ENCODE results near the gene GP1BB.

The GP1BB gene

DNA sequence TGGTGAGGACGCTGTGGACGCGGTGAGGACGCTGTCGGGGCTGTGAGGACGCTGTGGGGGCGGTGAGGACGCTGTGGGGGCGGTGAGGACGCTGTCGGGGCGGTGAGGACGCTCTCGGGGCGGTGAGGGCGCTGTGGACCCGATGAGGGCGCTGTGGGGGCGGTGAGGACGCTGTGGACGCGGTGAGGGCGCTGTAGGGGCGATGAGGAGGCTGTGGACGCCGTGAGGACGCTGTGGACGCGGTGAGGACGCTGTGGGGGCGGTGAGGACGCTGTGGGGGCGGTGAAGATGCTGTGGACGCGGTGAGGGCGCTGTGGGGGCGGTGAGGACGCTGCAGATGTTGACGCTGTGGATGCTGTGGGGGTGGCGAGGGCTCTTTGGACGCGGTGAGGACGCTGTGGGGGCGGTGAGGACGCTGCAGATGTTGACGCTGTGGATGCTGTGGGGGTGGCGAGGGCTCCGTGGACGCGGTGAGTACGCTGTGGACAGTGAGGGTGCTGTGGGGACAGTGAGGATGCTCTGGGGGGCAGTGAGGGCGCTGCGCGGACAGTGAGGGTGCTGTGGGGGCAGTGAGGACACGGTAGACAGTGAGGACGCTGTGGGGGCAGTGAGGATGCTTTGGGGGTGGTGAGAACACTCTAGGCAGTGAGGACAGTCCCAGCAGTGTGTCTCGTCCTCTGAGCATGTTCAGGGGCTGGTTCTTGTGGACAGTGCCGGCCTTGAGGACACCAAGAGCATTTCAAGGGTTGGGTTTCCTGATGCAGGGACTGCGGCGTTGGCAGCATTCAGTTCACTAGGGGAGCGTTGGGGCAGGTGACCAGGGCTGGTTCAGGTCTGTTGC is 4.2 kb downstream of the GP1BB start:
- no peak for DNase-seq

DNA sequence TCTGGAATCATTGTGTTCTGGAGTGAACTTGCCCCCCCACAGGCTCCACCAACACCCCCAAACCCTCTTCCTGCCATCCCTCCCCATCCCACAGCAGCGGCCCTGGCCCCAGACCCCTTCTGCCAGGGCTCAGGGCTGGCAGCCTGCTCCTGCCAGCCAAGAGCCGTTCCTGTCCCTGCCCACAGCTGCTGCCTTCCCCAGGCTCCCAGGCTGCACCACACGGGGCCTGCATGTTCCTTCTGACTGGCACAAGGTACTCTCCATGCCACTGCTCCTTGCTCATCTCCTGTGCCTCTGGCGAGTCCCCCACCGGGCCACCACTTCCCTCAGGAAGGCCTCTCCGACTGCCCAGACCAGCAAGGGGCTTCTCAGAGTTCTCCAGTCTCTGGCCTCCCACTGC is 4.9 kb downstream of the GP1BB start:
- no peak for DNase-seq

DNA sequence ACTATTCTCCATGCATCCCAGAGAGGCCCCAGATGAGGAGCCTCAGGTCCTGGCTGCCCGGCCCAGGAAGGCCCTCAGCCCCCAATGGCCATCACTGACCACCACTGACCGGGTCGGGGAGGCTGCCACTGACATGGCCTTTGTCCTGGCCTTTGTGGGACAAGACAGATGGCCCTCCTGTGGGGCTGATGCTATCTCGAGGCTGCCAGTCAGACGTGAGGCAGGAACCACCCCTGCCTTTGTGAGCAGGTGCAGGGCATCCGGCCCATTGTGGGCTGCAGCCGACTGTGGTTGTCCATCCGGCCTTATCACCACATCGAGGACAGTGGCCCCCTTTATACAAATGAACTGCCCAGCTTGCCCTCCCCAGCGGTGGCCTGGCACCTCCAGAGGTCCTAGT is 5.5 kb downstream of the GP1BB start:
- no peak for DNase-seq

DNA sequence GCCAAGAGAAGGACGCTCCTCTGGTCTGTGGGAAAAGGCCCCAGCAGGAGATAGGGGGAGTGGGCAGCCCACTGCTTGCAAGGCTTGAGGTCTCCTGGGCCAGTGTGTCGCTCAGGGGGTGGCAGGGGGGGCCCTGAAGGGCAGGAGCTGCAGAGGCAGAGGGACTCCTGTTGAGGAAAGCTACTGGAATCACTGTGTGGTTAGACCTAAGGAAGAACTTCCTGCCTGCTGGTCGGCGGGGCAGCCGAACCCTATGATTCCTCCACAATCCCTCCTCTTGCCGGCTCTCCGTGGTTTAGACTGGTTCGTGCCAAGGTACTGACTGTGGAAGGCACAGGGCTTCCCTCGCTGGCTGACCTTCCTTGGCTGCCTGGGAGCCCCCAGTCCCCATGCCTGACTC is 6.2 kb downstream of the GP1BB start:
- no peak for DNase-seq

DNA sequence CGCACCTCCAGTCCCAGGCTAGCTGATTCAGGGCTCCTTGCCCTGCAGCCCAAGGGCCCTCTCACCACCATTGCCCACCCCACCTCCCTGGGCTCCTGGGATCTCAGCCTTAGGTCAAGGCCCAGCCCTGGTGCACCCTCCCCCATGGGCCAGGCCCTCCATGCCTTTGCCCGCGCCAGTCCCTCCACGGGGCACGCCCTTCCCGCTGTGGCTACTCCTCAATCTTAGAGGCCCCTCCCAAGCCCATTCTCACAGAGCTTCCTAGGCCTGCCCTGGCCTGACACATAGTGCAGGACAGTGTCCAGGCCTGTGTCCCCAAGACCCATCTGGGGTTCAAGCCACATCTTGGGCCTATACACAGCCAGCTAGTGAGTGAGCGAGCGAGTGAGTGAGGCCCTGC is 6.9 kb downstream of the GP1BB start:
- DNase-seq, result no peak

DNA sequence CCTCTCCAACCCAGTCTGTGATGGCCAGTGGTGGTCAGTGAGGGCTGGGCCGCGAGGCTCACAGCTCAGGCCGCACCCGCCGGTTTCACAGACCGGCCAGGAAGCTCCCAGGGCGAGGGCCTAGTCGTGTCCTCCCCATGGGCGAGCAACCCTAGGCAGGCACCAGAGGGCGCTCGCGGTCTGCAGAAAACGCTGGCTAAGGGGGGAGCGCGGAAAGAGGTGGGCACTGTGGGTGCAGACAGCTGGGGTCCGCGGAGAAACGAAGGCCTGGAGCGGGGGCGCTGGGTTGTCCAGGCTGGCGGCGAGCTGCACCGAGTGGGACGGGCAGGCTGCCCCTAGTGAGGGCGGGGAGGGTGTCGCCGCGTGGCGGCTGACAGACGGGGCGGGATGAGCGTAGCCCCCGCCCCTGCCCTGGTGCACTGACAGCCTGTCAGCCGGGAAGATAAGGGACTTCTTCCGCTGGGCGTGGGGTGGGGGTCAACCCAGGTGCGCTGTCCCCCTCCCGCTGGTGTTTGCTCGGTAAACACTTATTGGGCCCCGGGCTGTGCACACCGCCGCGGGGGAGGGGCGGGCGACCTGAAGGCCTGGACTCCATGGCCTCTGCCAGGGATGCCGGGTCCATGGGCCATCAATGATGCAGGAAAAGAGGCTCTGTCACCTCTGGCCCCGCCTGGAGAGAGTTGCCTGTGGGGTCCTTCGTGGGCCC is 7.5 kb downstream of the GP1BB start:
- peak; percentile 79 for DNase-seq

DNA sequence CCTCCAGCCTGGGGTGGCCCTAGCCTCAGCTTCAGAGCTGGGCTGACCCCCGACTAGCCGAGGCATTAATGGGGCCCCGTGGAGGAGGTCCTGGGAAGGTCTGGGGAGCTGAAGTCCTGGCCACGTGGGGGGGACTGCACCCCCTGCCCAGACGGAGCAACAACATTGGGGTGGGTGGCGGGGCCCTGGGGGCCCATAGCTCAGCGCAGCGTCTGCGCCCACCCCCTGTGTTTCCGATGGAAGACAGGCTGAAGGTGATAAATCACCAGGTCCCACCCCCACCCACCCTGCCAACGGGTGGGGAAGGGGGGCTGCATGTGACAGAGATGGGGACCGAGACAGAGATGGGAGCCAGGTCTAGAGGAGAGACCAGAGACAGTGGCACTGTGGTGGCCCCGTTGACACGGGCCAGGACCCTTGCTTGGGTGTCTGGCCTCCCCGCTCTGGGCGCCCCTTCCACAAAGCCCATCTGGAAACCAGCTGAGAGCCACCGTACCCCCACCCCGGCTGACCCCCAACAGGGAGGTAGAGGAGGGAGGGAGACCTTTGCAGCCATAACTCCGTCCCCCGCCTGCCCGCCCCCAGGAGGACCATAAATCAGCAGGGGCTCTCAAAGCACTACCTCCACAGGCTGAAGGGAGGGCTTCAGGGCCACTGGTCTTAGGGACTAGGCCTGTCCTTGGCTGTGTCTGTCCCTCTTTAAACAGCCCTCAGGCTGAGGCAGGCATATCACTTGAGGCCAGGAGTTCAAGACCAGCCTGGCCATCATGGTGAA is 8.2 kb downstream of the GP1BB start:
- no peak for DNase-seq

DNA sequence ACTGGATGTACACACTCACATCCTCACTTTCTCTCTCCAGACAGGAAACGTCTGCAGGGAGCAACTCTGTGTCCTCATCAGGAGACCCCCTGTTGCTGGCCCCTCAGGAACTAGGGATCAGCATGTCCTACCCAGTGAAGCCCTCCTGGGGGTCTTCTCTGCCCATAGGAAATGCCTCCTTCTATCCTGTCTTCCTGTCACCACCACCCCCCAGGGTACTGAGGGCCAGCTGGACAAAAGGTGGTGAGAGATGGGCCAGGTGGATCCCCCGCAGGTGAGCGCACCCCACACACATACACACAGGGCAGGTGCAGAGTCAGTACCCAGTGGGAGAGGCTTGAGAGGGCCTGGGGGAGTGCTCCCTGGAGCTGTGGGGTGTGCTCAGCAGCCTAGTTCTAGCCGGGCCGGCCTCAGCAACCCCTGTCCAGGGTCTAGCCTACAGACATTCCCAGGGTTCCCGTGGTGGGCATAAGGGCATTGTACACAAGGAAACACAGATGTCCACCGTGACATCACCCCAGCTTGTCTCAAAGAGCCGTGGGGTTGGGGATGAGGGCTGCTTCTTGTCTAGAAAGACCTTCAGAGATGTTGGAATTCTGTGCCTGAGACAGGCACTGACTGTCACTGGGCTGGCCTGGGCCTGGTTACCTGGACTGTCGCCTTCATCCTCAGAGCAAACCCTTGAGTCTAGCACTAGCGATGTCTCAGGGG is 9.2 kb downstream of the GP1BB start:
- DNase-seq, result no peak

DNA sequence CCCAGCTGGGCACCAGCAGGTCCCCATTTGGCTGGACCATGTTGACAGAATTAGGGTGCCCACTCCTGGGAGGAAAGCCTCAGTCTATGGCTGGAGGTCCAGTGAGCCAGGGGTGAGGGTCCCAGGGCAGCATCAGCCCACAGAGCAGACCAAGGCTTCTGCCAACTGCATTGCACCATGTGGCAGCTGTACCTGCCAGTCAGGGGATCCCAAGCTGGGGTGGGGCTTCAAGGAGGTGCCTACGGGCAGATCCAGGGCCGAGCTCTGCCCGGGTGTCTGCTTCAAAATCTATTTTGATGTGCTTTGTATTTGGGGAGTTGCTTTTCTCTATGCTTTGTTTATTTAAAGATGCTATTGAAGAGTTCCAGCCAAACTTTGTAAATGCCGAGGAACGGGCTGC is 10.4 kb downstream of the GP1BB start:
- no peak for DNase-seq

DNA sequence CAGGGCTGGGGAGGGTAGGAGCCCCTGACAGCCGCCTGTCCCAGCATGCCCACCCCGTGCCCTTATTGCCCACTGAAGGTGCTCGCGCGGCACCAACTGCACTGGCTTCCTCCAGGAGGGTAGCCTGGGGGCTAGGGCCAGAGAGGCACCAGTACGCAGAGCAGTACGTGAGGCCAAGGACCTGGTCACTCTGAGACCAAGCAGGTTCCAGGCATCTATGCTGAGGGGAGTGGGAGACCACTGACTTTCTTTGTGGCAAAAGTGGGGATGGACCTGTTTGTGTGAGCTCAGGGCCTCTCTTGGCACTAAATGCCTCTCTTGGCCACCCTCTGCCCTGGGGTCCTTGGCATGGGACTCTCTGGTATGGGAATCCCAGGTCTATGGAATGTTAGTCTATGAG is 10.8 kb downstream of the GP1BB start:
- no peak for DNase-seq

DNA sequence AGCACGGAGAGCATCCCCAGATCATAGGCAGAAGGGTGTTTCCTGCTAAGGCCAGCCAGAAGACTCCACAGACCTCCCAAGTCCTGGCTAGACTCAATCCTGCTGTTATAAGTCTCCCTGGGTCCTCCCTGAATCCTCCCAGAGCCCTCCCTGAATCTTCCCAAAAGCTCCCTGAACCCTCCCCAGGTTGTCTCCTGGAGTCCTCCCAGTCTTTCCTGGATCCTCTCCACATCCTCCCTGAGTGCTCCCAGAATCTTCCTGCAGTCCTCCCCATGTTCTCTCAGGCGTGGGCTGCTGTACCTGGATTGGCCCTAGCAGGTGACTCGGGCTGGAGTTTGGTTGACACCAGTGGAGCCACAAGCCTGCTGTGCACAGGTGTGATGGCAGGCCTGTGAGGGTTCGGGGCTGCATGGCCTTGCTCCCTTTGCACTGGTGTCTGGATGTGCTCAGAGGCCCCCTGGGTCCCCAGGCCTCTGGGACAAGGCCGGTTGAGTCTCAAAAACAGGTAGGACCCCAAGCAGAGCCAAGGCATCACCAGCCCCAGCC is 11.6 kb downstream of the GP1BB start:
- DNase-seq, result no peak

DNA sequence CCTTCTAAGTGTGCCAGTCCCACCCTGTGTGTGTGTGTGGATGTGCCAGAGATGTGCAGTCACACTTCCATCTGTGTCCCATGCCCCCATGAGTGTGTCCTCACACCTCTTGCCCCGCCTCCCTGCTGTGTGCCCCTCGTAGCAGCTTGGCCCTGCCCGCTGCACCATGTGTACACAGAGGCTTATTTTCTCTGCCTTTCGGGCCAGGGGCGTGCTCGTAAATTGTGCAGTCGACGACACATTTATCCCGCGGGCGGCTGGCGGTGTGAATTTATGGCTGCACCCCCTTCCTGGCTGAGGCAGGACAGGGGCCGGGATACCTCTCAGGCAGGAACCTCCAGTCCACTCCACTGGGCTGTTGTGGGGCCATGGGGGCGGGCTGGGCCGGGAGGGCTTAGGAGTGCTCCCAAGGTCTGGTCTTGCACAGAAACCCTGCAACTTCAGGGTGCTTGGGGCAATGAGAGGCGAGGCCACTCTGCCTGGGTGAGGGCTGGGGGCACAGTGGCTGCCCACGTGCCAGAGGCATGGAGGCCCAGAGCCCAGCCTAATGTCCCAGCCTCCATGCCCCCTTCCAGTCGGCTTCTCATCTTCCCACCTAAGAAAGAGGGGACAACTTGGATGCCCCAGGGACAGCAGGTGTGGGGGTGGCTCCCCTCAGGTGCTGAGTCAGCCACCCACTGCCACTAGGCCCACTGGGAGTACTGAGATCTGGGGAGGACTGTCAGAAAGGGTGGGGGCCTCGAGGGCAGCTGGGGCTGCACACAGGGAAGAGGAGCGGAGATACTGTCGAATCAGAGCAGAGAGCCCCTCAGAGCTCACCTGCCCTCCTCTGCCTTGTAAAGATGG is 12.5 kb downstream of the GP1BB start:
- DNase-seq, result no peak

DNA sequence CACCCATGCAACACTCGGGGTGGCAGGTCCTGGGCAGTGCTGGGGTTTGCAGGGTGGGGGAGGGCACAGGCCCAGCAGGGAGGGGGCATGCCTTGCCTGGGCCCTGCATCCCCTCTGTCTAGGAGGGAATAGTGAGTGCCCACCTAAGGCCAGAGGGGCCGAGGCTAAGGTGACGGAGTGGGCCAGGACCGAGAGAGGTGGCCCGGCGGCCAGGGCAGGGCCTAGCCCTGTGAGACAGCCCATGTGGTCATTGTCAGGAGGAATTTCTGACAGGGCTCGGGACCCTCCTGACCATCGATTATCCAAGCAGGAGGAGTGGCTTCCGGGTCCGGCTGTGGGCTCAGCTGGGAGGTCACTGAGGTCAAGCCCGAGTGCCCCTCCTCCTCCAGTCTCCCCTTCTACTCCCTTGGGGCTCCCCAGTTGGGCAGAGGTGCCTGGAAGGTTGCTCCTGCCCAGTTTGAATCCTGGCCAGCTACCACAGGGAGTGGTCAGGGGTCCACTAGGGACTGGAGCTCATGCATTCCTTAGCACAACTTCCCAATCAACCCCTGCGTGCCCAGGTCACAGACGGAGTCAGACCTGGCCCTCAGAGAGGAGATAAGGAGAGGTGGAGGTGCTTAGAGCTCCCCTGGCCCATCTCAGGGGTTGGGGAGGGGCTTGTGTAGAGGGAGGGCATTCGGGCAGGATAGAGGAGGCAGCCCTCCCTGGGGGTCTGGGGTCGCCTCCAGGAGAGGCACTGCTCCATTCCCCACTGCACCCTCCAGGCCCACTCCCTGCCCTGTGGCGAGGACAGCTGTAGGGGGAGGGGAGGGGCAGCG is 14.7 kb downstream of the GP1BB start:
- DNase-seq, result no peak

DNA sequence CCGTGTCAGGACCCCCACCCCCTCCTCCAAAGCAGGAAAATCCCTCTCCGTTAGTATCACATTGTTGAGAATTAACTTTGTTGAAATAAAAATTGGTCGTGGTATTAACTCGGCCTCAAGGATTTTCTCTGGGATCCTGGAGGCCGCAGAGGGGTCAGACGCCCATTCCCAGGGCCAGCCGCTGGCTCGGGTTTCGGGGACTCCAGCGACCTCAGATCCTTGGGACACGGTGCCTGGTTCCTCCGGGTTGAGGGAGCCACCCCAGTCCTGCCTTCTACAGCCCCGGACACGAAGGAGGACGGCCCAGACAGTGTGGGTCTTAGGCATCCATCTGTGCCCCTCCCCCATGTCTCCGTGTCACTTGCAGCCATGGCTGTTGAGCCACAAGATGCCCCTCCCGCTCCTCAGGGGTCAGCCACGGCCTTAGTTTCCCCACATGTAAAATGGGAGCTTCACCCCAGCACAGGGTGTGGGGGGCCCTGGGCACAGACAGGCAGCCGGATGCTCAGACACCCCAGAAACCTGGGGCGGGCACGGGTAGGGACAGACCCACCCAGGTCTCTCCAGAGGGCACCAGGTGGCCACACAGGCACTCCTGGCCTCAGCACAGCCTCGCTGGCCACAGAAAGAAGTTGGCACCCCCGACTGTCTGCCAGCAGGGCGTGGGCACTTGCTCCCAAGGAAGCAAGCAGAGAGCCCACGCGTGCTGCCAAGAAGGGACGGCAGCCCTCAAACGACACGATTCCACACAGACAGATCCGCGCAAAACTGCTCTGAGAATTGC is 15.5 kb downstream of the GP1BB start:
- no peak for DNase-seq

DNA sequence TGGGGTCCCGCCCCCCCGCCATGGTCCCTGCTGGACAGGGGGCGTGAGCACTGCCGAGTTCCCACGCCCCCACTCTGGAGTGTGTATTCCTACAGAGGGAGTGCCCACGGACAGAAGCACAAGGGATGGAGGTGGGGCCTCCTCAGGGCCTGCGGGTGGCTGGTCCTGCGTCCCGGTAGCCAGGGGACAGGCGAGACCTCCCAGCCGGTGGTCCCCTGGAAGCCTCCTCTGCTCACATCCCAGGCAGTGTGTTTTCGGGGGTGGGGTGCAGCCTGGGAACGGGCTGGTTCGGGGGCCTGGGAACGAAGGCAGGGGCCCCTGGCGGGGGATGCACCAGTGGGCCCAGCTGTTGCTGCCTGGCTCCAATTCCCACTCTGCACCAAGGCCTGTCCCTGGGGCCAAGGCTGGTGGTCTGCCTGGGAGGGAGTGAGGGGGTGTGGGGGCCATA is 16.1 kb downstream of the GP1BB start:
- DNase-seq, result no peak

DNA sequence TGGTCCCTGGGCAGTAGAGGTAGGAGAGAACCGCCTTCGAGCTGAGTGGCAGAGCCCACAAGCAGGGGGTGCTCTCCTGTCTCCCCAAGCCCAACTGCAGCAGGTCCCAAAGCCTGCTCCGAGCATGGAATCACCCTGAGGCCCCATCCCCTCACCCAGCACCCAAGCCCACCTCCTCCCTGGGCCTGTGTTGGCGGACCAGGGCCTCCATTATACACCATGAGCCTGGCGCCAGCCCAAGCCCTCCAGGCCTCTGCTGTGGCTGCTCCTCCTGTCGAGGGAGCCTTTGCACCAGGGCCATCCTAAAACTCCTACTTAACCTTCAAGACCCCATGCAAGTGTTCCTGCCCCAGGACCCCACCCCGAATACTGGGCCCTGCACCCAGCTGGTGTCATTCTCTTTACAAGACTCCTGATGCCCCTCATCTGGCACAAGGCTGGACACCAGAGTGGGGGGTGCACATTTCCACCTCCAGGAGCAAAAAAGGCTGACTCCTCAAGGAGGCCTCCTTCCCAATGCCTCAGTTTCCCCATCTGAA is 16.6 kb downstream of the GP1BB start:
- no peak for DNase-seq

DNA sequence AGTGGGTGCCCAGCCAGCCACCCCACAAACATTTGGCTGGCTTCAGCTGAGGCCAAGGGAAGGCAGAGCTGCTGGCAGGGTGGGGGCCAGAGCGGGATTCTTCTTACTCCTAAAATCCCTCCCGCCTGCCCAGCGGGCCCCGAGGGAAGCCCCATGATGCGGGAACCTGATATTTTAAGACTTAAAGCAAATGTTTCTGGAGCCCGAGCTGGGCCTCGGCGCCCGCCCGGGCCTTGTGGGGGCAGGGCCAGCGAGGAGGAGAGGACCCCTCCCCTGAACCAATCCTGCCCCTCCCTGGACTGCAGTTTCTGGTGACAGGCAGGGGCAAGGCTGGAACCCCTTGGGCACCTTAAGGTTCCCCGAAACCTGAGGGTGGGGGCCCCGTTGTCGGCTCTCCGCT is 17.2 kb downstream of the GP1BB start:
- no peak for DNase-seq

DNA sequence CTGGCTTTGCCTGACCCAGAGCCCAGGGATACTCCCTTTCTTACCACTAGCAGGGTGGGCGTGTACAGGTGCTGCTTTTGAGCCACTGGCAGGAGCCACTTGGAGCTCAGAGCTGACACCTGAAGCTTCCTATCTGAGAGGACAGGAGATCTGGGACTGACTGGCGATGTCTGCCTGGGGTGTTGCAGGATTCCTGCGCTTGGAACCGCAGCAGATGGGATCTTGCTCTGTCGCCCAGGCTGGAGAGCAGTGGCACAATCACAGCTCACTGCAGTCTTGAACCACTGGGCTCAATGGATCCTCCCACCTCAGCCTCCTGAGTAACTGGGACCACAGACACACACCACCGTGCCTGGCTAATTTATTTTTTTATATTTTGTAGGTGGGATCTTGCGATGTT is 17.7 kb downstream of the GP1BB start:
- no peak for DNase-seq

DNA sequence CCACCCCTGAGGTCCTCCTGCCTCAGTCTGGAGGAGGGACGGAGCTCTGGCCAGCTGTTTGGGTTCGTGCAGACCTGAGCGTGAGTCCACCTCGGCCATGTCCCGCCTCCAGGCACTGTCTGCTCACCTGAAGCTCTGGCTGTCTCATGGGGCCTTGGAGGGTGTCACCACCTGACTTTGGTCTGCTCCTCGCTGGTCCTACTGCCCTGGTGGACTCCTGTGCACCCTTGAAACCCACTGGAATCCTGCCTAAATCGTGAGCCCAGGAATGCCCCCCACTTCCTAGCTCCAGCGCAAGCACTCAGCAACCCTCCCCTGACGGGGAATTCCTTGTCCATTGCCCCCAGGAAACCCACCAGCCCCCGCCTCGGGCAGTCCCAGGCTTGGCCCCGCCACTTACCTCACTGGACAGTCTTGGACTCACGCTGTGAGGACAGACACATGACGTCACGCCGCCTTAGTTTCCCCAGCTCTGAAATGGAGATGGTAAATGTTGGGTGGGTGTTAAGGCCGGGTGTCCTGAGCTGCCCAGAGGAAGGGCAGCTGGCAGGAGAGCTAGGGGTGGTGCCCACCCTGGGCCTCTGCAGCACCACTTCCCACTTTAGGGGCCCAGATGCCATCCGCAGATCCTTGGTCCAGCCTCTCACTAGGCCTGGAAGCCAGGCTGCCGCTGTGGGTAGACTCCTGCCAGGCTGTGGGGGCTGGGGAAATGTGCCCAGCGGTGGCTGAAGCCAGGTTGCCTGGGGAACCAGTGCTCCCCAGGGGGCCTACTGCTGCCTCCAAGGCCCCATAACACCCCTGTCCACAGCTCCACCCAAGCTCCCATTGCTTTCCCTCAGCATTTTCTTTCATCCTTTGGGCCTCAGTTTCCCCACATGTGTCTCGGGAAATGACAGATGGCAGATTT is 19.1 kb downstream of the GP1BB start:
- no peak for DNase-seq
